ENCODE results near the gene GRM3. TPM values are rescaled to one million over a fixed set of nuclear protein-coding genes. Genes with fewer than 3 reads are reported as not detected.

GRM3 gene
- total and polyA plus RNA-seq, 2 of the 8 experiments (the other 6 are each of a cell fraction or from before 2014, with no cell fraction given): 3.1 to 4.2 TPM

GRCh38 chr7:86776136-86776535, 132.4 kb downstream of the GRM3 start:
- no peaks in the 10 kb centered on the region for H3K79me2 ChIP-seq (ENCODE audit: control insufficient read depth in 1 of 2, insufficient read depth in 2 of 2, low read length in 2 of 2)
- H3K14ac ChIP-seq (ENCODE audit: insufficient read length): no peak overlapping the region
- no peak overlapping the region for H3K4ac ChIP-seq (replicated peaks; ENCODE audit: insufficient read length, low read depth, low read length)
- H2BK15ac ChIP-seq (ENCODE audit: low read length): no peak overlapping the region
- no peak overlapping the region for H4K5ac ChIP-seq (ENCODE audit: insufficient read length, low read depth, low read length)
- no peak overlapping the region for H2BK120ac ChIP-seq (replicated peaks; ENCODE audit: low read depth, low read length)
- H4K8ac ChIP-seq (ENCODE audit: extremely low read depth, insufficient read depth, low read length): no peak overlapping the region
- no peaks in the 10 kb centered on the region for H3K79me1 ChIP-seq (ENCODE audit: low read depth, low read length)
- no peak overlapping the region for H3K4me2 ChIP-seq (ENCODE audit: insufficient read depth in 1 of 2, low read depth in 2 of 2, low read length in 2 of 2)
- H2BK5ac ChIP-seq (ENCODE audit: low read depth, low read length): no peak overlapping the region
- no peak overlapping the region for H3K27ac ChIP-seq (ENCODE audit: low read depth, low read length)
- no peak overlapping the region for H2BK20ac ChIP-seq (ENCODE audit: low read length)
- H3K4me3 ChIP-seq (ENCODE audit: extremely low read depth in 1 of 4, insufficient read depth in 2 of 4, low read depth in 3 of 4, low read length in 4 of 4): no peak overlapping the region
- H4K20me1 ChIP-seq (replicated peaks in 1 of 2; ENCODE audit: control insufficient read depth in 1 of 2, insufficient read depth in 2 of 2, low read length in 2 of 2): no peaks in the 10 kb centered on the region
- ChIA-PET CTCF (ENCODE audit: partially characterized antibody) (interaction anchor here (0.5 to 2.3 kb wide), 3 partner anchors 10 to 370 kb away, joined by 3 to 11 read pairs (median 3); no protein-coding TSS in a partner anchor), POLR2A (ENCODE audit: partially characterized antibody) (no interaction called here)
- H3K18ac ChIP-seq (ENCODE audit: extremely low read depth, low read length): no peak overlapping the region
- no peak overlapping the region for H2AK5ac ChIP-seq (ENCODE audit: low read depth, low read length)
- DNase-seq (ENCODE audit: low read depth in 1 of 2, low spot score in 2 of 2): no peak
- no peak overlapping the region for H2AFZ ChIP-seq (ENCODE audit: low read length)
- no peak overlapping the region for H3K23ac ChIP-seq (ENCODE audit: insufficient read length)
- H3K27me3 ChIP-seq (replicated peaks in 1 of 4; ENCODE audit: control insufficient read depth in 3 of 4, extremely low read depth in 1 of 4, insufficient read depth in 3 of 4, low read length in 3 of 4): no peaks in the 10 kb centered on the region
- H3K36me3 ChIP-seq (ENCODE audit: control insufficient read depth in 2 of 4, insufficient read depth in 4 of 4, low read length in 3 of 4): no peaks in the 10 kb centered on the region
- no peak overlapping the region for H3K56ac ChIP-seq (replicated peaks; ENCODE audit: insufficient read length, low read depth, low read length)
- H3K4me1 ChIP-seq (replicated peaks in 1 of 4; ENCODE audit: control insufficient read depth in 3 of 4, insufficient read depth in 4 of 4, low read length in 3 of 4): no peaks in the 10 kb centered on the region
- no peaks in the 10 kb centered on the region for H3K9me3 ChIP-seq (ENCODE audit: insufficient read depth in 2 of 2, low read depth in 1 of 2, low read length in 1 of 2)
- H3K23me2 ChIP-seq (ENCODE audit: low read depth, low read length): no peaks in the 10 kb centered on the region
- 91% methylated on average over 1 of the region's 1 CpG; no CpG with 5 or more reads in 1 of the 2 experiments for WGBS, 2 experiments (ENCODE audit: extremely low coverage in 1 of 2, insufficient coverage in 1 of 2, insufficient read length in 1 of 2, insufficient replicate concordance in 2 of 2, low coverage in 1 of 2, low lambda C conversion rate in 2 of 2, missing lambda C conversion rate in 1 of 2)
- FAIRE-seq: no peak
- no peak overlapping the region for H2BK12ac ChIP-seq (ENCODE audit: low read depth, low read length)
- no peak overlapping the region for H3K9ac ChIP-seq (replicated peaks in 1 of 4; ENCODE audit: extremely low read depth in 1 of 4, low read depth in 3 of 4, low read length in 3 of 4)
- no peak overlapping the region for H4K91ac ChIP-seq (replicated peaks; ENCODE audit: insufficient read length, low read length)
- no peak for TF ChIP-seq SP2 (IDR thresholded peaks at IDR 0.05; ENCODE audit: low read length)
- no peak for TF ChIP-seq NANOG (IDR thresholded peaks at IDR 0.05; ENCODE audit: insufficient read depth, low read depth, low read length, poor library complexity, severe bottlenecking)
- TF ChIP-seq CTCF (IDR thresholded peaks at IDR 0.05; ENCODE audit: control extremely low read depth in 1 of 3, insufficient read depth in 1 of 3, low read depth in 1 of 3, low read length in 3 of 3): no peak
- no peak for TF ChIP-seq CHD1 (IDR thresholded peaks at IDR 0.05; ENCODE audit: low read depth, low read length)
- no peak for TF ChIP-seq NRF1 (IDR thresholded peaks at IDR 0.05; ENCODE audit: low read depth, low read length)
- no peak for TF ChIP-seq USF2 (IDR thresholded peaks at IDR 0.05; ENCODE audit: low read length)
- TF ChIP-seq TEAD4 (IDR thresholded peaks at IDR 0.05; ENCODE audit: low read depth, low read length): no peak
- TF ChIP-seq RAD21 (IDR thresholded peaks at IDR 0.05 in 1 of 2, conservative IDR thresholded peaks at IDR 0.05 in 1 of 2; ENCODE audit: low read depth in 2 of 2, low read length in 2 of 2): no peak
- TF ChIP-seq SRF (IDR thresholded peaks at IDR 0.05; ENCODE audit: low read depth, low read length): no peak
- no peak for TF ChIP-seq SIX5 (IDR thresholded peaks at IDR 0.05; ENCODE audit: low read depth, low read length)
- TF ChIP-seq KDM4A (IDR thresholded peaks at IDR 0.05; ENCODE audit: low read depth, low read length, severe bottlenecking): no peak

All from H1 (cell line).